Limb (tissue), 2 donors: ENCODE results near the gene DIS3L.
"Not testable (repeated sequence)": the region's sequence is repeated elsewhere in the genome, so short reads cannot be mapped to it uniquely, and the experiment has no call there.

ENCODE experiments used
- DNase-seq, 2 donors: peaks; one replicate each; pipeline ENCODE4 v3.0.0-alpha.2; 2016; ENCODE audit errors: extremely low spot score in 2 of 2

The DIS3L gene

GRCh38 chr15:66293419-66294156 lies at the start of gene DIS3L:
Gene DIS3L, plus strand, starts transcription at chr15:66293568. Its CDS starts 29 bp downstream, at chr15:66293597.
- DNase-seq, result peak; percentile 55 to 80

GRCh38 chr15:66245832-66246231 lies 47.5 kb upstream of the DIS3L start:
- DNase-seq, result not testable (repeated sequence)

GRCh38 chr15:66246937-66247336 lies 46.4 kb upstream of the DIS3L start:
- no peak for DNase-seq

GRCh38 chr15:66249605-66250174 lies 43.7 kb upstream of the DIS3L start:
- no peak for DNase-seq

GRCh38 chr15:66251065-66251789 lies 42.1 kb upstream of the DIS3L start:
- DNase-seq, result no peak

GRCh38 chr15:66251790-66252684 lies 41.3 kb upstream of the DIS3L start:
- DNase-seq, result peak in 1 of 2 donors; percentile 77

GRCh38 chr15:66252685-66253417 lies 40.5 kb upstream of the DIS3L start:
- DNase-seq, result peak in 1 of 2 donors; percentile 57

GRCh38 chr15:66253418-66254088 lies 39.8 kb upstream of the DIS3L start, which contains the start of gene MEGF11:
Gene MEGF11, minus strand, starts transcription at chr15:66253750. Its CDS starts 125,347 bp downstream, at chr15:66128403.
- DNase-seq, result peak; percentile 48 to 57

- no peak for DNase-seq
These were observed 39.0 kb upstream of the DIS3L start for GRCh38 chr15:66254089-66254950.

GRCh38 chr15:66254951-66255676 lies 38.3 kb upstream of the DIS3L start:
- no peak for DNase-seq

- no peak for DNase-seq
These were observed 36.7 kb upstream of the DIS3L start for GRCh38 chr15:66256692-66257091.

- no peak for DNase-seq
These were observed 32.3 kb upstream of the DIS3L start for GRCh38 chr15:66261056-66261455.

GRCh38 chr15:66262837-66263236 lies 30.5 kb upstream of the DIS3L start:
- DNase-seq, result not testable (repeated sequence)

GRCh38 chr15:66264859-66265513 lies 28.4 kb upstream of the DIS3L start:
- no peak for DNase-seq

- no peak for DNase-seq
These were observed 23.9 kb upstream of the DIS3L start for GRCh38 chr15:66269326-66270090.

GRCh38 chr15:66270932-66271331 lies 22.4 kb upstream of the DIS3L start:
- DNase-seq, result no peak

- no peak for DNase-seq
These were observed 18.0 kb upstream of the DIS3L start for GRCh38 chr15:66275352-66275751.
